ENCODE data around the gene CHST3.

Gene CHST3

GRCh38 chr10:71990706-71991269 is 26.6 kb downstream of the CHST3 start:
- H3K4me3 ChIP-seq (ENCODE audit: low read depth, low read length): no peak overlapping the region
- DNase-seq (ENCODE audit: low read depth): no peak
- TF ChIP-seq CTCF (IDR thresholded peaks at IDR 0.05; ENCODE audit: low read depth, low read length): no peak
- TF ChIP-seq POLR2A (IDR thresholded peaks at IDR 0.05; ENCODE audit: extremely low read depth, insufficient read length): no peak
- TF ChIP-seq MYC (IDR thresholded peaks at IDR 0.05; ENCODE audit: low read depth, low read length): no peak

GRCh38 chr10:71995449-71995848 is 31.3 kb downstream of the CHST3 start:
- DNase-seq (ENCODE audit: low read depth): no peak
- H3K4me3 ChIP-seq (ENCODE audit: low read depth, low read length): no peak overlapping the region
- TF ChIP-seq MAX (IDR thresholded peaks at IDR 0.05; ENCODE audit: low read depth, low read length) (no peak), CTCF (IDR thresholded peaks at IDR 0.05; ENCODE audit: low read depth, low read length) (no peak), MYC (IDR thresholded peaks at IDR 0.05; ENCODE audit: low read depth, low read length) (no peak), POLR2A (IDR thresholded peaks at IDR 0.05; ENCODE audit: extremely low read depth, insufficient read length) (no peak)

GRCh38 chr10:71995887-71996575 is 31.8 kb downstream of the CHST3 start:
- TF ChIP-seq MYC (IDR thresholded peaks at IDR 0.05; ENCODE audit: low read depth, low read length) (no peak), CTCF (IDR thresholded peaks at IDR 0.05; ENCODE audit: low read depth, low read length) (no peak), POLR2A (IDR thresholded peaks at IDR 0.05; ENCODE audit: extremely low read depth, insufficient read length) (no peak), MAX (IDR thresholded peaks at IDR 0.05; ENCODE audit: low read depth, low read length) (no peak)
- DNase-seq (ENCODE audit: low read depth): no peak
- no peak overlapping the region for H3K4me3 ChIP-seq (ENCODE audit: low read depth, low read length)

- no peak for DNase-seq (ENCODE audit: low read depth)
- TF ChIP-seq MAX (IDR thresholded peaks at IDR 0.05; ENCODE audit: low read depth, low read length): no peak
- TF ChIP-seq MYC (IDR thresholded peaks at IDR 0.05; ENCODE audit: low read depth, low read length): no peak
- no peak for TF ChIP-seq CTCF (IDR thresholded peaks at IDR 0.05; ENCODE audit: low read depth, low read length)
- no peak for TF ChIP-seq POLR2A (IDR thresholded peaks at IDR 0.05; ENCODE audit: extremely low read depth, insufficient read length)
- no peak overlapping the region for H3K4me3 ChIP-seq (ENCODE audit: low read depth, low read length)
These were observed 32.6 kb downstream of the CHST3 start for GRCh38 chr10:71996592-71997371.

GRCh38 chr10:71998119-71998839 is 34.1 kb downstream of the CHST3 start:
- TF ChIP-seq POLR2A (IDR thresholded peaks at IDR 0.05; ENCODE audit: extremely low read depth, insufficient read length) (no peak), MYC (IDR thresholded peaks at IDR 0.05; ENCODE audit: low read depth, low read length) (no peak), MAX (IDR thresholded peaks at IDR 0.05; ENCODE audit: low read depth, low read length) (no peak), CTCF (IDR thresholded peaks at IDR 0.05; ENCODE audit: low read depth, low read length) (no peak)
- no peak overlapping the region for H3K4me3 ChIP-seq (ENCODE audit: low read depth, low read length)
- no peak for DNase-seq (ENCODE audit: low read depth)

All from NB4 (cell line).